Fibroblast of the aortic adventitia (primary cell): ENCODE measurements around the gene TREML4. TPM values are rescaled to one million over a fixed set of nuclear protein-coding genes. Genes with fewer than 3 reads are reported as not detected.
A peak's percentile ranks its signal among the peaks of the same experiment; 100 is the strongest.

Experiments
- DNase-seq: peaks from one replicate; pipeline ENCODE4 v3.0.0-alpha.2; 2010; ENCODE audit warnings: low read depth
- H3K4me3 ChIP-seq: 2 replicates; pipeline ENCODE4 v1.5.1; 2011; ENCODE audit warnings: low read depth, mild to moderate bottlenecking, control low read depth, low read length, moderate library complexity
- total RNA-seq: library from RNA; depleted of rRNA; stranded (reverse); fragments of >200 nt; gene quantifications from 2 replicates; pipeline ENCODE4 v1.2.3, GENCODE V29; 2012; ENCODE audit warnings: low replicate concordance
- TF ChIP-seq, protein P1 (sequence below): IDR thresholded peaks from 2 replicates; pipeline ENCODE4 v1.5.1; 2011; ENCODE audit warnings: mild to moderate bottlenecking, low read length, control low read depth, inconsistent platforms; ENCODE audit not compliant: insufficient read depth

The TREML4 gene, protein sequence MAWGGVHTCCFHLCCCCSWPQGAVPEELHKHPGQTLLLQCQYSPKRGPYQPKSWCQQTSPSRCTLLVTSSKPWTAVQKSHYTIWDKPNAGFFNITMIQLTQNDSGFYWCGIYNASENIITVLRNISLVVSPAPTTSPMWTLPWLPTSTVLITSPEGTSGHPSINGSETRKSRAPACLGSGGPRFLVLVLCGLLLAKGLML
- total RNA-seq: not detected in 2 replicates

DNA sequence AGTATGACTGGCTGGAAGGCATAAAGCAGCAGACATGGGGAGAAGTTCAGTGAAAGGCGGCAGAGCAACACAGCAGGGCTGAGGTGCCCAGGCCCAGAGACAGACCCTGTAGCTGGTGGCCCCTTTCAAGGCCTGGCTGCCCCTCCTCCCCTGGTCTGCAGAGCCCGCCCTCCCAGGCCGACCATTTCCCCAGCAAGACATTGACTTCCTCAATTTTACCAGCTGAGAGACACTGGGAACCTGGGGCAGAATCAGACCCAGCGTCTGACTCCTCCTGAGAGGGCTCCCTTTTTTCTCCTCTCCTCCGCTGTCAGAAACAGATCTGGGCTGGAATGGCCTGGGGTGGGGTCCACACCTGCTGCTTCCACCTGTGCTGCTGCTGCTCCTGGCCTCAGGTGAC is at the start of gene TREML4:
Gene TREML4, plus strand, starts transcription at position 254 of the 400 bp plus-strand sequence. Its CDS starts 79 bp downstream, at position 333.
- DNase-seq: no peak
- TF ChIP-seq, protein P1, sequence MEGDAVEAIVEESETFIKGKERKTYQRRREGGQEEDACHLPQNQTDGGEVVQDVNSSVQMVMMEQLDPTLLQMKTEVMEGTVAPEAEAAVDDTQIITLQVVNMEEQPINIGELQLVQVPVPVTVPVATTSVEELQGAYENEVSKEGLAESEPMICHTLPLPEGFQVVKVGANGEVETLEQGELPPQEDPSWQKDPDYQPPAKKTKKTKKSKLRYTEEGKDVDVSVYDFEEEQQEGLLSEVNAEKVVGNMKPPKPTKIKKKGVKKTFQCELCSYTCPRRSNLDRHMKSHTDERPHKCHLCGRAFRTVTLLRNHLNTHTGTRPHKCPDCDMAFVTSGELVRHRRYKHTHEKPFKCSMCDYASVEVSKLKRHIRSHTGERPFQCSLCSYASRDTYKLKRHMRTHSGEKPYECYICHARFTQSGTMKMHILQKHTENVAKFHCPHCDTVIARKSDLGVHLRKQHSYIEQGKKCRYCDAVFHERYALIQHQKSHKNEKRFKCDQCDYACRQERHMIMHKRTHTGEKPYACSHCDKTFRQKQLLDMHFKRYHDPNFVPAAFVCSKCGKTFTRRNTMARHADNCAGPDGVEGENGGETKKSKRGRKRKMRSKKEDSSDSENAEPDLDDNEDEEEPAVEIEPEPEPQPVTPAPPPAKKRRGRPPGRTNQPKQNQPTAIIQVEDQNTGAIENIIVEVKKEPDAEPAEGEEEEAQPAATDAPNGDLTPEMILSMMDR: no peak
- H3K4me3 ChIP-seq: no peak within 1 kb of the TSS

DNA sequence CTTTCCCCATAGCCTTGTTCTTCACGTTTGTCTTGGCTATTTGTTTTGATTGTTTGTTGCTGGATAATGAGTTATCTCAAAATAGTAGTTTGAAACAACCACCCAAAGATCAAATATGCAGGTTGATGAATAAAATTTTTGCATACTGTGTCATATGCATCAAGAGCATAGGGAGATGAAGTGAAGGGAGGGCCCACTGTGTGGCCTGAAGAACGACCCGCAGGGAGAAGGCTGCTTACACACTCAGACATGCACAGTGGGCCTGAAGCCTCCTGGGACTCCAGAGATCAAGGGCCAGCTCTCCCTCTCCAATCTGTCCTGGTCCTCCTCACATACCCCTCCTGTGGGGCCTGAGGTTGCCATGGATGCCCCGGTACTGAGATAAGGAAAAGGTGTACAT is 49.0 kb upstream of the TREML4 start:
- TF ChIP-seq, protein P1: no peak

DNA sequence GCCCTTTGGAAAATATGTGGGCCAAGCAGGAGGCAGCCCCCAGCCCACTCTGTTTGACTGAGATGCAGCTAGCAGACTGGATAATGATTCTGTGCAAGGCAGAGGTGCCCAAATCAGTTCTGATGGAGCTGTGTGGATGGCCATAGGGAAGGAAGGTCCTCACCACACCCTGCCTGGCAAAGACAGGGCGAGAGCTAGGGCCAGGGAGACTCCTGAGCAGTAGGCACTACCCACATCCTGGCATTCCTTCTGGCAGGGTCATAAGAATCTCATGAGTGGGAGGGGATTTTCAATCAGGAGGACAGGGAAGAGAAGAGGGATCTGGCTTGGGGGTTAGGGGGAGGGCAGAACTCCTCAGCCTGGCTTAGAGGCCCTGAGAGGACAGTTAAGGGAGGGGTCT is 46.6 kb upstream of the TREML4 start:
- DNase-seq: no peak

More for the DNA sequence above, 49.0 kb upstream of the TREML4 start:
- no peak overlapping the region for H3K4me3 ChIP-seq
- DNase-seq: no peak

DNA sequence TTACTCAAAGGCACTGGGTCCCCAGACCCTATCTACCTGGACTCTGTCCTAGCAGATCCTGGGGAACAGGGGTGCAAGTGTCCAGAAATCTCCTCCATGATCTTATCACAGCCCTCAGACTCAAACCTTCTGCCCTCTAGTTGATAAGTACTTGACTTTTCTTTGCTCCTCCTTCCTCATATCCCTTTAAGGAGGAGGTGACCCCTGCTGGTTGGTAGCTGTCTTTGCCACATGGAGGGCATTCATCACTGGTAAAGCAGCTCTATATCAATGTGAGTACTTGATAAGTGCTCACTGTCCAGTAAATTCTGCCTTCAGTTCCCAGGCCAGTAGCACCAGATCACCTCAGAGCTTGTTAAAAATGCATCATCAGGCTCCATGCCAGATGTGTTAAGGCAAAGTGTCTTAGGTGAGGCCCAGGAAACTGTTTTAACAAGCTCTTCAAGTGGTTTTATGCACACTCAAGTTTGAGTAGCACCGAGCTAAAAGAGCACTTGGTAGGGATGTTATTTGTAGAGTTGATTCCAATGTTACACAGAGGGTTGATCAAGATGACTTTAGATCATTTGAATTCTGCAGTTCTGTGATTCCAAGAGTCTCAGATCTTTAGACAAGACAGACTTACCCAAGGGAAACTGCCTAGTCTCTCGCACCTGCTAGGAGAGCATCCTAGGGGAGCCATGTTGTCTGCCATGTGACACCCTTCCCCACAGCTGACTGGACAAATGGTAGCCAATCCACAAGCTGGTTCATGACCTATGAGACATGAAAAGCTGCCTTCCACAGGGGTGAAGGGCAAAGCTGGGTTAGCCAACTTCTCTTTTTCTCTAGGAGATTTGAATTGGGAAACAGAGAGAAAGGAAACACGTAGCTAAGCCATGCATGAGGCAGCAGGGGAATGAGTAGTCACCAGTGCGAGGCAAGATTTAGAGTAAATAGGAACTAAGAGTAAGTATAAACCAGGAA is 45.8 kb upstream of the TREML4 start:
- TF ChIP-seq, protein P1: peak; percentile 68
- no peak overlapping the region for H3K4me3 ChIP-seq
- peak; percentile 60 for DNase-seq

More for the DNA sequence above, 46.6 kb upstream of the TREML4 start:
- TF ChIP-seq, protein P1: no peak
- H3K4me3 ChIP-seq: no peak overlapping the region

DNA sequence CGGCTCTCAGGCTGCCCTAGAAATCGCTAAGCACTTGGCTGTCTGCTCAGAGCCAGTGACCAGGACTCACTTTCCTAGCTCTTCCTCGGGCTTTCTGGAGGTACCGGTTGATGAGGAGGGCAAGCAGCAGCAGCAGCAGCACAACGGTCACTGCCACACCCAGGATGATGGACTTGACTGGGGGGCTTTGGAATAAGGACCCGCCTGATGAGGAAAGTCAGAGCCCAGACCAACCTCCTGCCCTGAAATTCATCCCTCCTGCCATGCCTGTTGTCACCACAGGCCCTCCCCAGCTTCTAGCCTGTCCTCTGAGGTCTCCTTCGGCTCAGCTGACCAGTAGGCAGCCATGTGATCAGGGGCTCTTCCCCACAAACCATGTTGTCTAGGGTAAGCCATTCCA is 43.4 kb upstream of the TREML4 start:
- no peak overlapping the region for H3K4me3 ChIP-seq
- TF ChIP-seq, protein P1: no peak
- DNase-seq: no peak

DNA sequence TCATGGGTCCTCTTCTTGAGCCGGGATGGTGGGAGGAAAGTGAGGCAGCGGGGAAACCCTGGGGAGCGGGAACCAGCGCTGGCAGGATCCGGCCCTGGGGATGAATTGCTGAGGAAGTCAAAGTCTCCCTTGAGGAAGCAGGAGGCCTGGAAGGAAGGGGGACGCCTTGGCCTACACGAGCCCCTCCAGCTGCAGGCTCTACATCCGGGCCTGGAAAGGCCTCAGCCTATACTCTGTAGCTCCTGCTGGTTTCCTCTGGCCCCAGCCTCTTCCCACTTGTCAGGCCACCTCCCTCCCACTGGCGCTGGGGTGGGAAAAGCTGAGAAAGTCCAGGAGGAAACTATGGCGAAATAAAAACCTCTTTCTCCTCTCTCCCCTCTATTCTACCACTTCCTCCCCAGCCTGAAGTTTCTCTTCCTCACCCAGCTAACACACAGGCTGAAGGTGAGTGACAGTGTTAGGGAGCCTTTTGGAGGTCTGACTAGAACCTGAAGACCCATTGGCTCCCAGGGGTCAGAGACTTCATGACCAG is 42.1 kb upstream of the TREML4 start:
- TF ChIP-seq, protein P1: no peak
- H3K4me3 ChIP-seq: no peak overlapping the region
- DNase-seq: no peak
